Central memory CD8-positive, alpha-beta T cell (primary cell): Measurements from ENCODE around the gene STX4.
"Not testable (repeated sequence)": the region's sequence is repeated elsewhere in the genome, so short reads cannot be mapped to it uniquely, and the experiment has no call there.

Experiments
- ATAC-seq: fragments of 150-1000 bp; cut with Tn5 transposase; replicated peaks from 2 replicates; pipeline ENCODE4 v1.10.0; 2022; ENCODE audit warnings: mild to moderate bottlenecking, moderate FRiP score, moderate number of reproducible peaks; ENCODE audit not compliant: poor library complexity, severe bottlenecking; ENCODE audit errors: extremely low read depth
- DNase-seq, 2 donors: peaks; one replicate each; pipeline ENCODE4 v3.0.0; 2021; ENCODE audit warnings: low spot score in 2 of 2
- H3K27ac Mint-ChIP-seq: one replicate; pipeline ENCODE4 v1.8.0; 2022; ENCODE audit warnings: low read depth, mild to moderate bottlenecking, moderate library complexity, mixed read lengths
- H3K27me3 Mint-ChIP-seq: one replicate; pipeline ENCODE4 v1.8.0; 2022; ENCODE audit warnings: mixed read lengths
- H3K36me3 Mint-ChIP-seq: one replicate; pipeline ENCODE4 v1.8.0; 2022; ENCODE audit warnings: mild to moderate bottlenecking, moderate library complexity, mixed read lengths; ENCODE audit not compliant: insufficient read depth
- H3K4me1 Mint-ChIP-seq: one replicate; pipeline ENCODE4 v1.8.0; 2022; ENCODE audit warnings: mixed read lengths
- H3K4me3 Mint-ChIP-seq: one replicate; pipeline ENCODE4 v1.8.0; 2022; ENCODE audit warnings: mild to moderate bottlenecking, moderate library complexity, mixed read lengths
- H3K9me3 Mint-ChIP-seq: one replicate; pipeline ENCODE4 v1.8.0; 2022; ENCODE audit warnings: mixed read lengths

STX4 gene

DNA sequence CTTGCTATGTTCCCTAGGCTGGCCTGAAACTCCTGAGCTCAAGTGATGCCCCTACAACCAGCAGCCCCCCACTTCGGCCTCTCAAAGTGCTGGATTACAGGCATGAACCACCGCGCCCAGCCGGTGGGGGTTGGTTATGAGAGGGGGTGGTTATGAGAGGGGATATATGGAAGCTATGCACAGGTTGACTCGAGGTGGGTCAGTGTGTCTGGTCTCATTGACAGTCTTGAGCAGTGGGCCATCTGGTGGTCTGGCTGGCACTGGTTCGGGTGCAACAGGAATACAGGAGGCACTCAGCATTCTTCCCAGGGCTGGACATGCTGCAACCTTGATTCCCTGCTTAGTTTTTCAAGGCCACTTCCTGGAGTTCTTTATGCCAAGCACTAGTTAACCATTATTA is 17.3 kb upstream of the STX4 start:
- H3K4me3 Mint-ChIP-seq = no peak overlapping the region
- H3K27ac Mint-ChIP-seq = no peak overlapping the region
- ATAC-seq = no peak
- peaks cover 4% of the 10 kb centered on the region for H3K36me3 Mint-ChIP-seq
- DNase-seq = no peak
- peaks cover 50% of the 10 kb centered on the region for H3K27me3 Mint-ChIP-seq
- no peaks in the 10 kb centered on the region for H3K9me3 Mint-ChIP-seq
- peaks cover 13% of the 10 kb centered on the region for H3K4me1 Mint-ChIP-seq

DNA sequence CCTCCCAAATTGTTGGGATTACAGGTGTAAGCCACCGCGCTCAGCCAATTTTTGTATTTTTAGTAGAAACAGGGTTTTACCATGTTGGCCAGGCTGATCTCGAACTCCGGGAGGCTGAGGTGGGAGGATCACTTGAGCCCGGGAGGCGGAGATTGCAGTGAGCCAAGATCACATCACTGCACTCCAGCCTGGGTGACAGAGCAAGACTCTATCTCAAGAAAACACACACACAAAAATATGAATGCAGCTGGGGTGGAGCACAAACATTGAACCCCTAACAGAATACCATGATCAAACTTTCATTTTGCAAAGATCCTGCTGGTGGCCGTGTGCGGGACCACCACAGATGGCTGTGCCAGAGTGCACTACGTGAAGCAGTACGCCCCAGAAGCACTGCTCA is 15.6 kb upstream of the STX4 start:
- not testable (repeated sequence) for DNase-seq, H3K4me3 Mint-ChIP-seq, ATAC-seq, H3K36me3 Mint-ChIP-seq, H3K4me1 Mint-ChIP-seq, H3K9me3 Mint-ChIP-seq, H3K27ac Mint-ChIP-seq
- peaks cover 32% of the 10 kb centered on the region for H3K27me3 Mint-ChIP-seq

DNA sequence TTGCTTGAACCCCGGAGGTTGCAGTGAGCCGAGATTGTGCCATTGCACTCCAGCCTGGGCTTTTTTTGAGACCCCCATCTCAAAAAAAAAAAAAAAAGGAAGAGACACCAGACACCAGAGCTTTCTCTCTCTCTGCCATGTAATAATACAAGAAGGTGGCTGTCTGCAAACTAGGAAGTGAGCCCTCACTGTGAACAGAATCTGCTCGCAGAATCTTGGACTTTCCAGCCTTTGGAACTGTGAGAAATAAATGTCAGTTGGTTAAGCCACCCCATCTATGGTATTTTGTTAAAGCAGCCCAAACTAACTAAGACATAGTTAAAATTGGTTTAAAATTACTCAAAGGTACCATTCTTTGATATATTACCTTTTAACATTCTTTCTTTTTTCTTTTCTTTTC is 12.8 kb upstream of the STX4 start:
- Mint-ChIP-seq H3K36me3 (peaks cover 1% of the 10 kb centered on the region), H3K27ac (no peak overlapping the region), H3K4me3 (no peak overlapping the region), H3K9me3 (no peaks in the 10 kb centered on the region), H3K4me1 (no peaks in the 10 kb centered on the region), H3K27me3 (peaks cover 7% of the 10 kb centered on the region)
- ATAC-seq (no peak), DNase-seq (no peak)

DNA sequence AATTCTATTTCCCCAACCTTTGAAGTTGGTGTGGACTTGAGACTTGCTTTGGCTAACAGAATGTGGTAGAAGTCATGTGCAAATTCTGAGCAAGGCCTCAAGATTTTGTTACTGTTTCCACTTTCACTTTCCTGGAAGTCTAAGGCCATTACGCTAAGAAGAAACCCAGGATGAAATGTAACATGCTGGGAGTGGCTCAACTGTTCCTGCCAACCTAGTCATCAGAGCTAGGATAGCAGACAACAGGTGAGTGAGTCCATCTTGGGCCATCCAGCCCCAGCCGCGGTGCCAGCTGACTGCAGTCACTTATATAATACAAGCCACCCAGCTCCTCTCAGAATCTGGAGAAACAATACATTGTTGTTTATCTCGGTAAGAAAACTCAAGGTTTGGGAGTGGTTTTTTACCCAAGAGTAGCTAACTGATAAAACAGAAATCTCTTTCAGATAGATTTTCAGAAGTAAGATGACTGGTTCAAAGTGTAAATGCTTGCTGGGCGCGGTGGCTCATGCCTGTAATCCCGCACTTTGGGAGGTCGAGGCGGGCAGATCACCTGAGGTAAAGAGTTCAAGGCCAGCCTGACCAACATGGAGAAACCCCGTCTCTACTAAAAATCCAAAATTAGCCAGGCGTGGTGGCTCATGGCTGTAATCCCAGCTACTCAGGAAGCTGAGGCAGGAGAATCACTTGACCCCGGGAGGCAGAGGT is 10.7 kb upstream of the STX4 start:
- H3K27ac Mint-ChIP-seq = no peak overlapping the region
- H3K4me1 Mint-ChIP-seq = no peaks in the 10 kb centered on the region
- no peak for ATAC-seq
- H3K36me3 Mint-ChIP-seq = no peaks in the 10 kb centered on the region
- DNase-seq = no peak
- no peaks in the 10 kb centered on the region for H3K9me3 Mint-ChIP-seq
- H3K4me3 Mint-ChIP-seq = no peak overlapping the region
- H3K27me3 Mint-ChIP-seq = no peaks in the 10 kb centered on the region

DNA sequence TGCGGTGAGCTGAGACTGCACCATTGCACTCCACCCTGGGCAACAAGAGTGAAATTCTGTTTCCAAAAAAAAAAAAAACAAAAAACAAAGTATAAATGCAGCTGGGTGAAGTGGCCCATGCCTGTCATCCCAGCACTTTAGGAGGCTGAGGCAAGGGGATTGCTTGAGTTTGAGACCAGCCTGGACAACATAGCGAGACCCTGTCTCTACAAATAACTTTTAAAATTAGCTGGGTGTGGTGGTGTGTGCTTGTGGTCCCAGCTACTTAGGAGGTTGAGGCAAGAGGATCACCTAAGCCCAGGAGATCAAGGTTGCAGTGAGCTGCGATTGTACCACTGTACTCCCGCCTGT is 10.1 kb upstream of the STX4 start:
- no peak for DNase-seq
- no peaks in the 10 kb centered on the region for H3K4me1 Mint-ChIP-seq
- H3K27me3 Mint-ChIP-seq = no peaks in the 10 kb centered on the region
- no peaks in the 10 kb centered on the region for H3K36me3 Mint-ChIP-seq
- no peaks in the 10 kb centered on the region for H3K9me3 Mint-ChIP-seq
- no peak overlapping the region for H3K27ac Mint-ChIP-seq
- ATAC-seq = no peak
- H3K4me3 Mint-ChIP-seq = no peak overlapping the region

DNA sequence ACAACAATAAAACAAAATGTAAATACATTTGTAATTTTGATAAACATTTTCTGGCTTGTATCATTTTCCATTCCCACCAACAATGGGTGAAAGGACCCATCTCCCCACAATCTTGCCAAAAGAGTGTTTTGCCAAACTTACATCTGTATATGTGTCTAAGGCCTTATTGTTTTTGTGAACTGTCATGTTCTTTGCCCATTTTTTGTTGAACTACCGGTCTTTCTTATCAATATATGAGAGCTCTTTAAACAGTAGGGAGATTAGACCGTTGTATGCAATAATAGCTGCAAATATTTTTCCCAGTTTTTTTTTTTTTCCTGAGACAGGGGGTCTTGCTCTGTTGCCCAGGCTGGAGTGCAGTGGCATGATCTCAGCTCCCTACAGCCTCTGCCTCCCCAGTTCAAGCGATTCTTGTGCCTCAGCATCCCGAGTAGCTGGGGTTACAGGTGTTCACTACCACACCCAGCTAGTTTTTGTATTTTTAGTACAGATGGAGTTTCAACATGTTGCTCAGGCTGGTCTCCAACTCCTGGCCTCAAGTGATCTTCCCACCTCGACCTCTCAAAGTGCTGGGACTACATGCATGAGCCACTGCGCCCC is 9.6 kb upstream of the STX4 start:
- ATAC-seq (no peak), DNase-seq (no peak)
- no peaks in the 10 kb centered on the region for H3K9me3 Mint-ChIP-seq
- no peaks in the 10 kb centered on the region for H3K27me3 Mint-ChIP-seq
- no peaks in the 10 kb centered on the region for H3K36me3 Mint-ChIP-seq
- H3K27ac Mint-ChIP-seq = no peak overlapping the region
- H3K4me3 Mint-ChIP-seq = no peak overlapping the region
- no peaks in the 10 kb centered on the region for H3K4me1 Mint-ChIP-seq

DNA sequence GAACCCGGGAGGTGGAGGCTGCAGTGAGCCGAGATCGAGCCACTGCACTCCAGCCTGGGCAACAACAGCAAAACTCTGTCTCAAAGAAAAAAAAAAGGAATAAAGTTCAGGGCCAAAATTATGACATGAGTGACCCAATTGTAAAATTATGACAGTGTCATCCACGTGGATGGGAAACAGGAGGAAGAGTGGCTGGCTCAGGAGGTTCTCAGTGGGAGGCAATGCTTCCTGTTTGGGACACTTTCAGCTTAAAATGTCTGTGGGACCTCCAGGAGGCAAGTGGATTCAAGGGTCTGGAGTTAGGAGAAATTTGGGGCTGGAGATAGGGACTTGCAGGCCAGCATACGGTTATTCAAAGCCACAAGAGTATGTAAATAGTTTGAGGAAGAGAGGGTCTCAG is 8.0 kb upstream of the STX4 start:
- ATAC-seq (no peak), DNase-seq (no peak)
- no peaks in the 10 kb centered on the region for H3K36me3 Mint-ChIP-seq
- H3K4me3 Mint-ChIP-seq = no peak overlapping the region
- H3K27ac Mint-ChIP-seq = no peak overlapping the region
- no peaks in the 10 kb centered on the region for H3K9me3 Mint-ChIP-seq
- H3K4me1 Mint-ChIP-seq = no peaks in the 10 kb centered on the region
- H3K27me3 Mint-ChIP-seq = no peaks in the 10 kb centered on the region

DNA sequence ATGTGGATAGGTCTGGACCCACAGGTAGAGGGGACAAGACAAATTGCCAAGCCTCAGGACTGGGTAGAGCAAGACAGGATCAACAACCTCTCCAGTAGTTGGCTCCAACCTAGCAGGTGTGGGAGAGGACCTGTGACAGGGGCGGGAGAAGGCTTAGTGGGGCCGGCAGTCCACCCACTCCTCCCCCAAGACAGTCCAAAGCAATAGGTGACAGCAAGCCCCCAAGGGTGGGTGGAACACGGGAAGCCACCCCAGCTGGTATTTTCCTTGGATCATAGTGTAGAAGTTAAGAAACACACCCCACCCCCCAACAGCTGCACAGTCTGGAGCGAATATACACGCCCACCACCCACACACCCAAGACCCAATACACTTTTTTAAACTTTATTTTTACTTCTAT is 4.1 kb upstream of the STX4 start:
- Mint-ChIP-seq H3K9me3 (no peaks in the 10 kb centered on the region), H3K4me1 (peaks cover 10% of the 10 kb centered on the region), H3K27ac (no peak overlapping the region), H3K4me3 (no peak overlapping the region), H3K27me3 (no peaks in the 10 kb centered on the region), H3K36me3 (peaks cover 16% of the 10 kb centered on the region)
- ATAC-seq (no peak), DNase-seq (no peak)

DNA sequence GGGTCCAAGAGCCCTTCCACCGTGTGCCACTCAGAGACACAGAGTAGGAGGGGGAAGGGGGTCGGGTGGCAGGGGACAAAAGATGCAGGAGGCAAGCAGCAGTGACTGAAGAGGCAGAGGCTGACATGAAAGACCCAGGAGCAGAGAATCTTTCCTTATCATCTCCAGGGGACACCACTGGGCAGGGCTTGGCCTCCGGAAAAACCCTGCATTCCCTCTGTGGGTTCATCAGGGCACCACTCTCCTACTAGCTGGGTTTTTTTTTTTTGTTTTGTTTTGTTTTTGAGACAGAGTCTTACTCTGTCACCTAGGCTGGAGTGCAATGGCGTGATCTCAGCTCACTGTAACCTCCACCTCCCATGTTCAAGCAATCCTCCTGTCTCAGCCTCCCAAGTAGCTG is 2.1 kb upstream of the STX4 start:
- DNase-seq (no peak), ATAC-seq (no peak)
- no peak overlapping the region for H3K4me3 Mint-ChIP-seq
- H3K36me3 Mint-ChIP-seq = peaks cover 23% of the 10 kb centered on the region
- H3K27me3 Mint-ChIP-seq = no peaks in the 10 kb centered on the region
- H3K27ac Mint-ChIP-seq = no peak overlapping the region
- H3K4me1 Mint-ChIP-seq = peaks cover 20% of the 10 kb centered on the region
- no peaks in the 10 kb centered on the region for H3K9me3 Mint-ChIP-seq

DNA sequence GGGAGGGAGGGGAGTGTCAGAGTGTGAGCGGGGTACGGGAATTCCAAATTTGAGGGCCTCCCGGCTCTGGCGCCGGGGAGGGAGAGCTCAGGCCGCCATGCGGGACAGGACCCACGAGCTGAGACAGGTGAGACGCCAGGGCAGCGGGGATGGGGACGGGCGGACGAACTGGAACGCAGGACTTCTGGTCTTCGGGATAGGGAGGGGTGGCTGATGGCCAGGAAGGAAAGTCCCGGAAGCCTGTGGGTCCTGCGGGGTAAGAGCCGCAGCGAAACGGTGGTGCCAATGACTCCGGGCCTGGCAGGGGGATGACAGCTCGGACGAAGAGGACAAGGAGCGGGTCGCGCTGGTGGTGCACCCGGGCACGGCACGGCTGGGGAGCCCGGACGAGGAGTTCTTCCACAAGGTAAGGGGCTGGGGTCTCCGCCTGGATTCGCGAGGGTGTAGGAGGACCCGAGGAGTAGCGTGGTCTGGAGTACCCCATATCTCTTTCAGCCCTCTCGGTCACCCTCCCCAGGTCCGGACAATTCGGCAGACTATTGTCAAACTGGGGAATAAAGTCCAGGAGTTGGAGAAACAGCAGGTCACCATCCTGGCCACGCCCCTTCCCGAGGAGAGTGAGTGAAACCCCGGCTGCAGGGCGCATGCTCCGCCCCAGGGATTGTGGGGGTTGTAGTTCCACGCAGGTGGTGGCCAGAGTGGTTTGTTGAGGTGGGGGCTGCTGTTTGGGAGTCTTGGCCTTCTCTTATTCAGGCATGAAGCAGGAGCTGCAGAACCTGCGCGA is 543 bp downstream of the STX4 start:
- ATAC-seq (peak; percentile 15), DNase-seq (peak; percentile 76 to 80)
- Mint-ChIP-seq H3K27me3 (no peaks in the 10 kb centered on the region), H3K9me3 (no peaks in the 10 kb centered on the region), H3K36me3 (peaks cover 26% of the 10 kb centered on the region), H3K4me3 (peak overlapping the region; percentile 98), H3K4me1 (peaks cover 26% of the 10 kb centered on the region), H3K27ac (peak overlapping the region; percentile 92)

DNA sequence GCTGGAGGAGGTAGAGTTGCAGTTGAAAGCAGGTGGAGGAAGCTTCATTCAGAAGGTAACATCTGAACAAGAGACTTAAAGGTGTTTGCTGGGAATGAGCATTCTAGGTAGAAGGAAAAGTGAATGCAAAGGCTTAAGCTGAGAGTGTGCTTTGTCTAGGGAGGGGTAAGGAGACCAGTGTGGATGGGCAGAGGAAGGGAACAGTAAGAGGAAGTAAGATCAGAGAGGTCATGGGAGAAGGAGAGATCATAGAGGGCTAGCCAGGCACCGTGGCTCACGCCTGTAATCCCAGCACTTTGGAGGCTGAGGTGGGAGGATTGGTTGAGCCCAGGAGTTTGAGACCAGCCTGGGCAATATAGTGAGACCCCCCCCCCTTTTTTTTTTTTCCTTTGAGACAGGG is 3.3 kb downstream of the STX4 start:
- H3K4me3 Mint-ChIP-seq = no peak overlapping the region
- H3K36me3 Mint-ChIP-seq = peaks cover 42% of the 10 kb centered on the region

DNA sequence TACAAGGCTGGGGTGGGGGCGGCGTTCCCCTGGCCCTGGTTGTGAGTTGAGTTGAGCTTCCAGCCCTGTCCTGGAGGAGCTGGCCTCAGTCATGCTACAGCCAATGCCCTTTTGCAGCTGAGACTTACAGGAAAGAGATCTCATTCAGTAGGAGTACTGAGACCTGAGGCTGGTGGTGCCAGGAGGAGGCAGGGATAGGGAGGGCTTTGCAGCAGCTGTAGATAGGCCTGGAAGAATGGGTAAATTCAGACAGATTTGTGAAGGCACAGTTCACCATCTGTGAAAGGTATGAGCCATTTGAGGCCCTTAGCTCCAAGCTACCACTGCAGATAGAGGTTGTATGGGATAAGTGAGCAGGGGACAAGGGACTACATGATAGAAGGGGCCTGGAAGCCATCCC is 5.6 kb downstream of the STX4 start:
- Mint-ChIP-seq H3K27me3 (no peaks in the 10 kb centered on the region), H3K4me3 (no peak overlapping the region), H3K4me1 (peaks cover 19% of the 10 kb centered on the region), H3K36me3 (peaks cover 32% of the 10 kb centered on the region), H3K9me3 (no peaks in the 10 kb centered on the region), H3K27ac (no peak overlapping the region)
- ATAC-seq (no peak), DNase-seq (no peak)

More for the DNA sequence above, 3.3 kb downstream of the STX4 start:
- no peaks in the 10 kb centered on the region for H3K9me3 Mint-ChIP-seq
- H3K4me1 Mint-ChIP-seq = peaks cover 26% of the 10 kb centered on the region
- DNase-seq (no peak), ATAC-seq (no peak)
- no peaks in the 10 kb centered on the region for H3K27me3 Mint-ChIP-seq
- no peak overlapping the region for H3K27ac Mint-ChIP-seq

DNA sequence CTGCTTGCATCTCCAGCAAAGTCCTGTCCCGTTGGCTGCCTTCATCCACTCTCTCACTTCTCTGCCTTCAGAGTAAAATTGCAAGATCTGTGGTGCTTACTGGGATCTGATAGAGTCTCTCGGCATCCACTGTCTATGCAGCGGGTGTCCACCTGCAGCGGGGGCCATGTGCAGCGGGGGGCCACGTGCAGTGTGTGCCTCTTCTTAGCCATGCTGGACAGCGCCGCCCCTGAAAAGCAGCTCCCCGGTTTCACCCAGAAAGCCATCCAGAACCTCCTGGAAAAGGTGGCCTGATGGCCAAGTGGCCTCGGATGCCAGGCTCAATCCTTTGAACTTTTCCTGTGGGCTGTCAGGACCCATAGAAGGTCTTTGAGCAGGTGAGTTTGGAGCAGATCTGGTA is 9.5 kb downstream of the STX4 start:
- ATAC-seq = no peak
- Mint-ChIP-seq H3K36me3 (peaks cover 20% of the 10 kb centered on the region), H3K9me3 (no peaks in the 10 kb centered on the region)

More for the DNA sequence above, 9.5 kb downstream of the STX4 start:
- Mint-ChIP-seq H3K4me1 (no peaks in the 10 kb centered on the region), H3K4me3 (no peak overlapping the region), H3K27ac (no peak overlapping the region), H3K27me3 (no peaks in the 10 kb centered on the region)
- DNase-seq = no peak
